Measurements from ENCODE around the gene ZNF346. TPM values are rescaled to one million over a fixed set of nuclear protein-coding genes. Genes with fewer than 3 reads are reported as not detected.

Gene ZNF346
- total and polyA plus RNA-seq, 2 of the 13 experiments (the other 11 are each of a cell fraction or from before 2014, with no cell fraction given), result 8.6 to 19.4 TPM

- TF ChIP-seq ARID4A (CRISPR knock-in tag; IDR thresholded peaks at IDR 0.05; ENCODE audit: borderline replicate concordance) (peak; percentile 87), ZNF841 (CRISPR knock-in tag; IDR thresholded peaks at IDR 0.05; ENCODE audit: borderline replicate concordance) (no peak), ZNF850 (CRISPR knock-in tag; conservative IDR thresholded peaks at IDR 0.05) (no peak), ZNF333 (CRISPR knock-in tag; IDR thresholded peaks at IDR 0.05; ENCODE audit: borderline replicate concordance) (peak; percentile 75; the same call in 1 of the 2 replicates), ZNF703 (CRISPR knock-in tag; IDR thresholded peaks at IDR 0.05; ENCODE audit: borderline replicate concordance) (no peak), ZNF614 (CRISPR knock-in tag; IDR thresholded peaks at IDR 0.05; ENCODE audit: borderline replicate concordance) (peak; percentile 89; the same call in 1 of the 2 replicates), GATA4 (IDR thresholded peaks at IDR 0.05; ENCODE audit: borderline replicate concordance, low read depth) (0 out of 2 replicates have a peak, but pooled peaks have one; percentile 35), ZNF709 (CRISPR knock-in tag; IDR thresholded peaks at IDR 0.05) (0 out of 2 replicates have a peak, but pooled peaks have one; percentile 56), SMAD3 (CRISPR knock-in tag; IDR thresholded peaks at IDR 0.05) (0 out of 2 replicates have a peak, but pooled peaks have one; percentile 24), YEATS4 (CRISPR knock-in tag; IDR thresholded peaks at IDR 0.05; ENCODE audit: borderline replicate concordance) (no peak), IRF1 (CRISPR knock-in tag; IDR thresholded peaks at IDR 0.05; ENCODE audit: low read depth) (no peak), ZZZ3 (CRISPR knock-in tag; IDR thresholded peaks at IDR 0.05; ENCODE audit: borderline replicate concordance) (no peak), RFXANK (CRISPR knock-in tag; IDR thresholded peaks at IDR 0.05) (no peak), MZF1 (CRISPR knock-in tag; IDR thresholded peaks at IDR 0.05; ENCODE audit: borderline replicate concordance) (no peak), ZNF24 (IDR thresholded peaks at IDR 0.05) (no peak)
- TF ChIP-seq, protein P1, sequence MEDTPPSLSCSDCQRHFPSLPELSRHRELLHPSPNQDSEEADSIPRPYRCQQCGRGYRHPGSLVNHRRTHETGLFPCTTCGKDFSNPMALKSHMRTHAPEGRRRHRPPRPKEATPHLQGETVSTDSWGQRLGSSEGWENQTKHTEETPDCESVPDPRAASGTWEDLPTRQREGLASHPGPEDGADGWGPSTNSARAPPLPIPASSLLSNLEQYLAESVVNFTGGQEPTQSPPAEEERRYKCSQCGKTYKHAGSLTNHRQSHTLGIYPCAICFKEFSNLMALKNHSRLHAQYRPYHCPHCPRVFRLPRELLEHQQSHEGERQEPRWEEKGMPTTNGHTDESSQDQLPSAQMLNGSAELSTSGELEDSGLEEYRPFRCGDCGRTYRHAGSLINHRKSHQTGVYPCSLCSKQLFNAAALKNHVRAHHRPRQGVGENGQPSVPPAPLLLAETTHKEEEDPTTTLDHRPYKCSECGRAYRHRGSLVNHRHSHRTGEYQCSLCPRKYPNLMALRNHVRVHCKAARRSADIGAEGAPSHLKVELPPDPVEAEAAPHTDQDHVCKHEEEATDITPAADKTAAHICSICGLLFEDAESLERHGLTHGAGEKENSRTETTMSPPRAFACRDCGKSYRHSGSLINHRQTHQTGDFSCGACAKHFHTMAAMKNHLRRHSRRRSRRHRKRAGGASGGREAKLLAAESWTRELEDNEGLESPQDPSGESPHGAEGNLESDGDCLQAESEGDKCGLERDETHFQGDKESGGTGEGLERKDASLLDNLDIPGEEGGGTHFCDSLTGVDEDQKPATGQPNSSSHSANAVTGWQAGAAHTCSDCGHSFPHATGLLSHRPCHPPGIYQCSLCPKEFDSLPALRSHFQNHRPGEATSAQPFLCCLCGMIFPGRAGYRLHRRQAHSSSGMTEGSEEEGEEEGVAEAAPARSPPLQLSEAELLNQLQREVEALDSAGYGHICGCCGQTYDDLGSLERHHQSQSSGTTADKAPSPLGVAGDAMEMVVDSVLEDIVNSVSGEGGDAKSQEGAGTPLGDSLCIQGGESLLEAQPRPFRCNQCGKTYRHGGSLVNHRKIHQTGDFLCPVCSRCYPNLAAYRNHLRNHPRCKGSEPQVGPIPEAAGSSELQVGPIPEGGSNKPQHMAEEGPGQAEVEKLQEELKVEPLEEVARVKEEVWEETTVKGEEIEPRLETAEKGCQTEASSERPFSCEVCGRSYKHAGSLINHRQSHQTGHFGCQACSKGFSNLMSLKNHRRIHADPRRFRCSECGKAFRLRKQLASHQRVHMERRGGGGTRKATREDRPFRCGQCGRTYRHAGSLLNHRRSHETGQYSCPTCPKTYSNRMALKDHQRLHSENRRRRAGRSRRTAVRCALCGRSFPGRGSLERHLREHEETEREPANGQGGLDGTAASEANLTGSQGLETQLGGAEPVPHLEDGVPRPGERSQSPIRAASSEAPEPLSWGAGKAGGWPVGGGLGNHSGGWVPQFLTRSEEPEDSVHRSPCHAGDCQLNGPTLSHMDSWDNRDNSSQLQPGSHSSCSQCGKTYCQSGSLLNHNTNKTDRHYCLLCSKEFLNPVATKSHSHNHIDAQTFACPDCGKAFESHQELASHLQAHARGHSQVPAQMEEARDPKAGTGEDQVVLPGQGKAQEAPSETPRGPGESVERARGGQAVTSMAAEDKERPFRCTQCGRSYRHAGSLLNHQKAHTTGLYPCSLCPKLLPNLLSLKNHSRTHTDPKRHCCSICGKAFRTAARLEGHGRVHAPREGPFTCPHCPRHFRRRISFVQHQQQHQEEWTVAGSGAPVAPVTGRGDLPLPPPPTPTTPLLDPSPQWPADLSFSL (CRISPR knock-in tag; IDR thresholded peaks at IDR 0.05), result no peak
- TF ChIP-seq, protein P2, sequence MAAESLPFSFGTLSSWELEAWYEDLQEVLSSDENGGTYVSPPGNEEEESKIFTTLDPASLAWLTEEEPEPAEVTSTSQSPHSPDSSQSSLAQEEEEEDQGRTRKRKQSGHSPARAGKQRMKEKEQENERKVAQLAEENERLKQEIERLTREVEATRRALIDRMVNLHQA (CRISPR knock-in tag; IDR thresholded peaks at IDR 0.05), result no peak
Observed at GRCh38 chr5:177094224-177095087, 72.0 kb downstream of the ZNF346 start (continued).
